ENCODE measurements around the gene CLSTN2.

The CLSTN2 gene

DNA sequence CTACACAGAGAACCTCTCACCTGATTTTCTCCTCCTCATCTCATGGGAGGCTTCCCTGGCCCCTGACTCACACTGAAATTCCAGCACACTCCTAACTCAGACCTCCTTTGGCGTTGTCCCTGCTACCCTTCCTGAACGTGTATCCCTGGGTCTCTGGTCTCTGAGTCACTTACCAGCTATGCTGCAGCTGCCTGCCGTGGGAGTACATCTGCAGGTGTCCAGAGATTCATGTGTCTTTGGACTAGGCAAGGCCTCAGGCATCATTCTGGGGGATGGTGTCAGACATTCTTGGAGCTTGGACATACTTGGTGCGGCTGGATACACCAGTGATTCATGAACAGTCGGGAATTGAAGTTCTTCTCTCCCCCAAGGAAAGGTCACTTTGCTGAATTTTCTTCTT is 594.1 kb downstream of the CLSTN2 start:
- no peak for DNase-seq

DNA sequence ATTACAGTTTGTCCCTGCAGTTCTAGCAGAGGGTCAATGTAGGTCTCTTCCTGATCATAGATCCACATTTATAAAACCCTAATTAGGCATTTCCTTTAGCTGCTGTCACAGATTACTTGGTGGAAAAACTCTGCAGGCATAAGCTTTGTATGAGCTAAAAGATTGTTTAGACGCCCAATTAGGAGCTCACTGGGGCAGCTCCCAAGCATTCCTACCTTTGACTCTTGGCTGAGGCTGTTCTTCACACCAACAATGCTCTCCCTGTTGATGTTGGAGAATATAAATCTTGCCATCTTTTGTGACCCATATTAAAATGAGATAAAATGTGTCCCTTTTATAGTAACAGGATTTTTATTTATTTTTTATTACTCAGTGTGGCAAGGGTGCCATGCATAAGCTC is 594.6 kb downstream of the CLSTN2 start:
- DNase-seq, result no peak

DNA sequence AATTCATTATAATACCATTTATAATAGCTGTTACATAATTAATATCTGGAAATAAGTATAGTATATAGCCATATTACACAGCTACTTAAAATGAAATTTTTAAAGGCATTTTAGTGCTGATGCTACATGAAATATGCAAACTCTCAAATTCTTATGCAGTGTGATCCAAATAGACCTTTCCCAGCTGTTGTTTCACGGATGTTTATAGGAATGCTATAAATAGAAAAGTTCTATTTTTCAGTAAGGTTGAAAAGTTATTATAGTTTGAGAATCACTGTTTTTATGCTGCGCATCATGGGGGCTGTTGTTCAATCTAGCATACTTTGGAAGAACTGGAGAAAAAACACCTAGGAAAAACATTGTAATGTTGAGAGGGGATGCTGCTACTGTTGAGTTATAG is 595.1 kb downstream of the CLSTN2 start:
- DNase-seq, result no peak

DNA sequence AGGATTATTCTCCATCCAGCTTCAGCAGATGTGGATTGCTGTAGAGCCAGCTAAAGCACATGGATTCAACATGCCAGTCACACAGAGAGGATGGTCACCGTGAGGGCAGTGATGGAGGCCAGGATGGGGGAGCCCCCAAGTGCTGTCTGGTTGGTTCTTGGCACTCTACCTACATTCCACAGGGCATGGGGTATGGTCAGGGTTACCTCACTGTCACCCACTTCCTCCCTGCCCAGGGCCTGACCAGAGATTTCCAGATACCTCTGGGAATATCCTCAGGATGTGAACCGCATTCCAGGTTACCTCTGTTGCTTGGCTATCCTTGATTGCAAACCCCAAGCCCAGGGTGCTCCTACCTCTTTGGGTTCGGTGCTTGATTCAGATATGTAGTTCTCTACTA is 595.6 kb downstream of the CLSTN2 start:
- no peak for DNase-seq

- no peak for DNase-seq
Observed at GRCh38 chr3:140532793-140533330, 597.9 kb downstream of the CLSTN2 start.

DNA sequence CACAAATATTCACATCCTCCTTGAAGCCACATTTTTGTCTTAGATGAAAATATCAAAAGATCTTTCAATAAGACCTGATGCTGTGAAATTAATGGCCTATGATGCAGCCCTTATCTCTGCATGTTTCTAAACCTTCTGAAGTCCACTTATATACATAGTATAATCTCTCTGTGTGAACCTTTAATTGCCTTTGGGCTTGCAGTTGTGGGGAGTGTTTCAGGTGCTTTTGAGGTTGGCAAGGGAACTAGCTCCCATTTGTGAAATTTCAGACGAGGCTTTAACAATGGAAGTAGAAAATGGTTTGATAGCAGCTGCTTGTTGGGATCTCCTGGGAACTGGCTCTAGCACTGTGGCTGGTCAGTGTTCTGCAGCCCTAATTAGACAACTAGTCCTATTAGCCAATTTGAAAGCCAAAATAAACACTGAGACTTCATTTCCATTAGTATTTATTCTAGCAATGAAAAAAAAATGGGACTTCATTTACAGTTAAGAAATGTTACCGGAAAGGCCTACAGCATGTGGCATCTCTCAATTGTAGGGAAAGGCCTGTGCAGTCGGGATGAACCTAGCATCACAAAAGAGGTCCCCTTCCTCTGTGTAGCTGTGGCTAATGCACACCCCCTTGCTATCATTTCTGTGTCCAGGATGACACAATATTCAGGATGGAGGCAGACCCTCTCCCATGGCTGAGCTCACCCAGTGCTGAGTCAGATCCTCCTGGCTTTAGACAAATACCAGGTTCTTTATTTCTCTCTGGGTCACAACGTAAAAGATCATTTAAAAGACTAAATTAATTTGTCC is 602.1 kb downstream of the CLSTN2 start:
- no peak for DNase-seq

GRCh38 chr3:140537727-140538082 is 602.7 kb downstream of the CLSTN2 start:
- no peak for DNase-seq

GRCh38 chr3:140540262-140540661 is 605.3 kb downstream of the CLSTN2 start:
- DNase-seq, result no peak

GRCh38 chr3:140541975-140542653 is 607.1 kb downstream of the CLSTN2 start:
- DNase-seq, result no peak

GRCh38 chr3:140545197-140545596 is 610.2 kb downstream of the CLSTN2 start:
- no peak for DNase-seq

DNA sequence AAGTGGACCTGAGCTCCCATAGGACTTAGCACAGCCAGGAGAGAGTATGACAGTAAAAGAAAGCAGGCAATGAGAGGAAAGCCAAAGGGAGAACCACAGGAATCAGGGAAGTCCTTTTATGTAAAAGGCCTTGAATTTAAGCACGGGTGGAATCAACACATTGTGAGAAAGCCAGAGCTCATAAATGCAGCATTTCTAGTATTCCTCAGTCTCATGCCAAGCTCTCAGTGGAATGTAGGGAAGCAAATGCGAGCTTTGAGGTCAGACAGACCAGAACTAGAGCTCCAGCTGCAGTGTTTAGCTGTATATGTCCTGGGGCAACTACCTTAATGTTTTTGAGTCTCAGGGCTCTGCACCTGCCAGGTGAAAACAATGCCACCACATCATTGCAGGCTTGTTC is 610.8 kb downstream of the CLSTN2 start:
- no peak for DNase-seq

DNA sequence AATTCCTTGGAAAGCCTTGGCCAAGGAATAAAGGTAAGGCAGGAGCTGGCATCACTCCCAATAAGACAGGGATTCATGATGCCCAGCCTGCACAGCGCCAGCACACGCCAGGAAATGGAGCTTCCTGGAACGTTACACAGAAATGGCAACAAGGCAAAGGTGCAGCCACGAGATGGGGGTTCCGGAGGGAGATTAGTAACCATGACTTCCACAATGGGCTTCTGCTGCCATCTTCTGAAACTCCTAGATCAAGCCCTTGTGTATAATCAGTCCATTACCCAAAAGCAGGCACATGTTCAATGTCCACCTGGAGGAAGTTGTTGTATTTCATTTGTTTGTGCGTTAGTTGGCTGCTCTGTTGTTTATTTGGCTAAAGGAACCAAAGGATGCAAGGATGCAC is 611.7 kb downstream of the CLSTN2 start:
- no peak for DNase-seq

DNA sequence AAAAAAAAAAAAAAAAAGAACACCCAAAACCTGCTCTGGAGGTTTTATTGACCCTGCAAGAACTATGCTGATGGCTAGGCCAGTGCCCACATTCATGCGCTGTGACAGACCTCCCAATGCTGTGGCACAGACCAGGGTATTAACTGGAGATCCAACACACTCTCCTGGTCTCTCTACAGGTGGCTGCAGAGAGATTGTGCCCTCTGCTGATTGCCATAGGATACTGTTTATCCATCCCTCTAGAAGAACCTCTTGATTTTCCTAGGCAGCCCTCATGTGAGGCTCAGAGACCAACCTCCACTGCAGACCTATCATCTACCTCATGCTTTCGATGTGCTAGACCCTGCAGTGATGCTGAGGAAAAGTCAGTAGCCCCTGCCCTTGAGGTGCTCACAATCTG is 617.4 kb downstream of the CLSTN2 start:
- DNase-seq, result no peak

- no peak for DNase-seq
Observed at GRCh38 chr3:140552898-140553297, 617.9 kb downstream of the CLSTN2 start.

DNA sequence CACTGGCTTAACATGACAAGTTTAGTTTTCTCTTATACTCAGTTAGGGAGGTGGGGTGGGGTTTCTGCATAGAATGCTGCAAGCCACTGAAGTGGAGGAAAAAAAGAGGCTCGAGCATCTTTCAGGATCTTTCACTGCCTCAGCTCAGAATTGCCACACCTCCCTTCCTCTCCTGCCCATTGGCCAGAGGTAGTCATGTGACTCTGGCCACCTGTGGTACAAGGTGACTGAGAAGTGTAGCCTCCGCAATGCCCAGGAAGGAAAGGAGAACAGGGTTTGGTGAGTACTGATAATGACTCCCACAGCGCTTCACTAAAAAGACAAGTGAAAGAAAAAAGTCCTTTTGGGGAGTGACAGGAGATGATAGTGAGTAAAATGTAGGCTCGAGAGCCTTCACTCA is 618.6 kb downstream of the CLSTN2 start:
- no peak for DNase-seq

DNA sequence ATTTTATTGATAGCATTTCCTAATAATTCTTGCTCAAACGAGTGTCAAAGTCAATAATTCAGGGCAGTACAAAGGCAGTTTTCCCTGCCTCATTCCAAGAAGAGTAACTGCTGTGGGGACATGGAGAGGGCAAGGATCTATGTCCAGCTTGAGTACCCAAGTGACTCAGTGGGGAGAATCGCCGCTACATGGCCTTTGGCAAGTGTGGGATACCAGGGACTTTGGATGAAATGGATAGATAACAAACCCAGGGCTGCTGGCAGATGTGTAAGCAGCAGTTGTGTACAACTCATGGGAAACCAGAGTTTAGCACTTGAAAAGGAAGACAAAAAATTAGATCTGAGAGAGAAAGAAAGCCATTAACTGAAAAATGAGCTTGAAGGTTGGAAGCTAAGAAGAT is 620.7 kb downstream of the CLSTN2 start:
- DNase-seq, result no peak

DNA sequence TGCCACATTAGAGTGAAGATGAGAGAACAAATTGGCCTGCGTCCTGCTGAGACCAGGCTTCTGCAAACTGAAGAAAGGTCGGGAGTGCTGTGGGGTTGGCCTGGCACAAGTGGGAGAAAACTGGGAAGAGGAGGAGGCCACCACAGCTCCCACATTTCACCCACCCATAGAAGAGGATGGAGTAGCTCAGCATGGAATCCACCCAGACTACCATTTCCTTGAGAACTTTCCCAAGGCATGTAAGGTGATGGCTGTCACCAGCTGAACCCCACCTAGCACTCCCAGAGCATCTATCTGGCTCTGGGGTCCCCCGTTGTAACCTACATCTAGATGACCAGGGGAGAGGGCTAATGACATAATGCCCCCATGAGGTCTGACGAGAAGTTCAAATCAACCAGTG is 622.5 kb downstream of the CLSTN2 start:
- DNase-seq, result no peak

- DNase-seq, result no peak
Observed at GRCh38 chr3:140559546-140559945, 624.6 kb downstream of the CLSTN2 start.

GRCh38 chr3:140563206-140563760 is 628.3 kb downstream of the CLSTN2 start:
- no peak for DNase-seq

DNA sequence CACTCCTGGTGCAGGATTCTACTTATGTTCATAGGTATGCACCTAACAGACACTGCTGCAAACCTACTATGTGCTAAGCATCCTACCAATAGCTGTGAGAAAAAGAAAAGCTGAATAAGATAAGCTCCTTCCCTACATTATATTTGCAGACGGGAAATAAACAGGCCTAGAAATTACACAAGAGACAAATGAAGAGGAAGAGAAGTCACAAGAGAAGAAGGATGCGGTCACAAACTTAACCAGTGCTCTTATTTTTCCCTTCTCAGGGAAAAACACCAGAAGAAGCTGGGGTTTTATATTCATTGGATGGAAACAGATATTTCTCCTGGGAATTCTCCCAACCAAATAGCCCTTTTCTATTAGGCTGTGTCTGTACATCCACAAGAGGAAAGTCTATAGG is 633.1 kb downstream of the CLSTN2 start:
- DNase-seq, result no peak

- DNase-seq, result no peak
Observed at GRCh38 chr3:140568842-140569520, 634.0 kb downstream of the CLSTN2 start.

GRCh38 chr3:140570602-140571001 is 635.6 kb downstream of the CLSTN2 start:
- DNase-seq, result no peak

GRCh38 chr3:140571836-140572235 is 636.9 kb downstream of the CLSTN2 start:
- no peak for DNase-seq

DNA sequence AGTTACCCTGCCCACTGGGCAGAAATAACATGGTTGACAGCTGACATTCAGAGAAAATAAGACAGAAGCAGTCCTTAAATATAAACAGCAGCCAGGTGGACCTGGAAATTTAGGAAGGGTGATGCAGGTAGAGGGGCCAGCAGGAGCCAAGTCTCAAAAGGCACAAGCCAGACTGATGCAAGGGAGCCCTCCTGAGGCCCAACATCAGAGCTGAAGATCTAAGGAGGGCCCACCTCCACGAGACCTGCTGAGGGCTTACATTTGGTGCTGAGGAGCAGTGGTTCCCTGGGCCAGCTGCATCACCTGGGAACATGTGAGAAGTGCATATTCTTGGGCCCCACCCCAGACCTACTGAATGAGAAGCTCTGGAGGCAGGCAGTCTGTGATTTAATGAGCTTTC is 637.3 kb downstream of the CLSTN2 start:
- no peak for DNase-seq
